GM21717 (cell line): ENCODE results near the gene RSRP1.
"Not testable (repeated sequence)": the region's sequence is repeated elsewhere in the genome, so short reads cannot be mapped to it uniquely, and the experiment has no call there.

Source experiments
- ATAC-seq: cut with Tn5 transposase; IDR thresholded peaks from one replicate; pipeline ENCODE4 v1.9.1; 2021; ENCODE audit warnings: mild to moderate bottlenecking, moderate library complexity; ENCODE audit not compliant: unreplicated experiment

Gene RSRP1

DNA sequence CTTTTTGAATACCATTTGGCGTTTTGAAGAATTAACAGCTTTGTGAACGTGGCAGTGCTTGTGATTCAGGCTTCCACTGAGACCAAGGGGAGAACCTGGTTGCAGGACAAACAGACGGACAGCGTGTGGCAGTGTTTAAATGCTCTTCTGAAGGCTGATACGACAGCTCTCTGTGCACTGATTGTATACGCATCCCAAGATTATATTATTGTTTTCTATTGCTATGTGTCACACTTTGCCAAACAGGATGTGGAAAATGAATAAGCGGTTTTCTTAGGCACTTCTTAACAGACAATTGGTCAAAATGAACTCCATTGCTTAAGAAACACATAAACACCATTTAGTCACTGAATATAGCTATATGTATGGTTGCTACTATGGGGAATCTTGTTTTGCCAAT, 12.6 kb upstream of the RSRP1 start:
- ATAC-seq: not testable (repeated sequence)

DNA sequence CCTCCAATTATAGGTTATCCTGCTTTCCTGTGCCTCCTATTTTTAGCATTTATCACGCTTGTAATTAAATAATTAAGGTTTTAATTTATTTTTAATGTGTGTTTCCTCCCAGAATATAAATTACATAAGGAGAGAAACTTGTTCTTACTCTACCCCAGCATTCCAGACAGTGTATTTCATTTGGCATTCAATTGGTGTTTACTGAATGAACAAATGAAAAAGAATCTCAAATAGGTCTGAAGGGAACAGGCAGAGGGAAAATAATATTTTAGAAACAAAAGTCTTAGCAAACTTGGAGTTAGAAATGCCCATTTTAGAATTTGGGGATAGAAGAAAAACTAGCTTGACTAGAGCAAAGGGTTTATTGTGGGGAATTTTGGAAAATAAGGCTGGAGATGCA, 9.9 kb upstream of the RSRP1 start:
- no peak for ATAC-seq

DNA sequence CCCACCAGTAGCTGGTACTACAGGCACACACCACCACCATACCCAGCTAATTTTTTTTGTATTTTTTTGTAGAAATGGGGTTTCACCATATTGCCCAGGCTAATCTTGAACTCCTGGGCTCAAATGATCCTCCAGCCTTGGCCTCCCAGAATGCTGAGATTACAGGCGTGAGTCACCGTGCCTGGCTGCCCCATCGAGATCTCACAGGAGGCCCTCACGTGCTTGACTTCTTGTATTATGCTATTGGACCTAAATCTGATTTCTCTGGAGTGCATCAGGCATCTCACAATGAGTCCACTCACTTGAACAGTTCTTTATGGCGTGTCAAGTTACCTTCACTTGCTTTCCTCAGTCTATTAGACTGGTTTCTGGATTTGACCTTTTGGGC, 9.3 kb upstream of the RSRP1 start:
- no peak for ATAC-seq

DNA sequence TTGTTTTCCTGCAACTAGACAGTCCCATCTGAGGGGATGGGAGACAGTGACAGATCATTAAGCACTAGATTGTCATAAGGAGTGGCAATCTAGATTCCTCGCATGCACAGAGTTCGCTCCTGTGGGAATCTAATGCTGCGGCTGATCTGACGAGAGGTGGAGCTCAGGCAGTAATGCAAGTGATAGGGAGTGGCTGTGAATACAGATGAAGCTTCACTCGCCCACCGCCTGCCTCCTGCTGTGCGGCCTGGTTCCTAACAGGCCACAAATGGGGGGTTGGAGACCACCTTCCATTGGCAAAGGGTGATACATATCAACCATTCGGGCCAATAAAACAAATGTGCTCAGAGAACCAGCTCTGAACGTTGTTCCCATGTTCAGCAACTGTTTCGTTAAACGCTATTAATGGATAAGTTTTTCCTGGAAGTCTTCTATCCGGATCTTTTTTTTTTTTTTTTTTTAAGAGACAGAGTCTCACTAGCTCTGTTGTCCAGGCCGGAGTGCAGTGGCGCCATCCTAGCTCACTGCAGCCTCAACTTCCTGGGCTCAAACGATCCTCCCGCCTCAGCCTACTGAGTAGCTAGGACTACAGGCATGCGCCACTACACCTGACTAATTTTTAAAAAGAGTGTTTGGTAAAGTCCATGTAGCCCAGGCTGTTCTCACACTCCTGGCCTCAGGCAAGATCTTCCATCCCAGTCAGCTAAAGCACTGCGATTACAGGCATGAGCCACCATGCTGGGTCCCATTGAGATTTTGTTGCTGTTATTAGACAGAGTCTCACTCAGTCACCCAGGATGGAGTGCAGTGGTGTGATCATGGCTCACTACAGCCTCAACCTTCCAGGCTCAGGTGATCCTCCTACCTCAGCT, 8.7 kb upstream of the RSRP1 start:
- no peak for ATAC-seq

DNA sequence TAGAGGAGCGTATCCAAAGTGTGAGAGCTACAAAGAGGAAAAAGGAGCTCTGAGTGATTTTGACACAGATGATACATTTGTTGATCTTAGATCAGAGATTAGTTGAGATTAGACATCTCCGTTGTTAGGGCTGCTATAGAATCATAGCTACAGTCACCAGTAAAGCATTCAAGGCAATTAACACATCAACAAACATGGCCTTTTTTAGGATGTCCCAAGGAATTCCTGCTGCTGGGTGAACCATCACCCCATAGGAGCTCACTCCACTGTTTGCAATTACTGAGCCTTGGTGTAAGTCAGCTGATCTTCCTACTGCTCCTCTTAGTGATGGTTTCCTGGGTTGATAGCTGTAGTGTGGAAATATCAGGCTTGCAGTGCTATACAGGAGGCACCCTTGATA, 6.7 kb upstream of the RSRP1 start:
- ATAC-seq: no peak

DNA sequence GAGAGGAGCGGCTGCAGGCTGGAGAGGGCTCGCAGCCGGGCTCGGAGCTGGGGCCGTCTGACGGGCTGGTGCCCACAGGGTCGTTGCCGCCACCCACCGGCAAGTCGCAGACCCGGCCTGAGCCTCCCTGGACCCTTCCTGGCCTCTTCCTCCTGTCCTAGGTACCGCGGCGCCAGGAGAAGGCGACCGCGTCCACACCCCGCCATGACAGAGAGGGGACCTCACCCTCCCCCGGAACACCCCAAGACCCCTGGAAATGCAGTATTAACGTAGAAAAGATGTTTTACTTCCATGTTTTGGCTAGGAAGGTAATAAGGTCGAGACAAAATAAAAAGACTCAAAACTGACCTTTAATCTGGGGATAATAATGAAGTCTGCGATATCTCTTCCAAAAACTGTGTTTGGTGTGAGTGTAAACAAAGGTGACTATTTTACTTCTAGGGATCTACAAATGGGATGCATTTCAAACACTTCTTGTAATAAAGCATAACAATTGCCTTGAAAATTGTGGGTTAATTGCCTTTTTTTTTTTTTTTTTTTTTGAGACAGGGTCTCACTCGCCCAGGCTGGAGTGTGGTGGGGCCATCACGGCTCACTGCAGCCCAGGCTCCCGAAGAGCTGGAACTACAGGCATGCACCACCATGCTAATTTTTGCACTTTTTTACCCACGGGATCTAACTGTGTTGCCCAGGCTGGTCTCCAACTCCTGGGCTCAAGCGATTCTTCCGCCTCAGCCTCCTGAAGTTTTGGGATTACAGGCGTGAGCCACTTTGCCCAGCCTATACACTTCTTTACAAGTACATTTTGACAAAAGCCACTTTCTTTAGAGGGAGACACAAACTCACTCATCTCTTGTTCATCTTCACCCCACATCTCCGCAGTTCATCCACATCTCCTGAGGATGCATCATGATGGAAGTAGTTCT, 838 bp upstream of the RSRP1 start:
- ATAC-seq: peak; percentile 51

DNA sequence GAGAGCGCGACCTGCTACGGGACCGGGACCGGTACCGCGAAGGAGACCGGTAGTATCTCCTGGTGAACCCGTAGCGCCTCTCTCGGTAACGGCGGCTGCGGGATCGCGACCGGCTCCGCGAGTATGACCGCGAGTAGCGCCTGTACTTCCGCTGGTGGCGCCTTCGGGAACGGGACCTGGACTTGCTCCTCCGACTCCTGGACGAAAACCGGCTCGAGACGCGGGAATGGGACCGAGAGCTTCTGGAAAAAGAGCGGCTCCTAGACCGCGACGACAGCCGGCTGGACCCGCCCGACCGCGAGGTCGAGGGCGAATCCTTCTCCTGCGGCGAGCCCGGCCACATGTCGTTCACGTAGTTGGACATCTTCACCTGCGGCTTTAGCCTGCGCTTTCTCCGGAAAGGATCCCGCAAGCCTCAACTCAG, 642 bp downstream of the RSRP1 start:
- ATAC-seq: peak; percentile 11

DNA sequence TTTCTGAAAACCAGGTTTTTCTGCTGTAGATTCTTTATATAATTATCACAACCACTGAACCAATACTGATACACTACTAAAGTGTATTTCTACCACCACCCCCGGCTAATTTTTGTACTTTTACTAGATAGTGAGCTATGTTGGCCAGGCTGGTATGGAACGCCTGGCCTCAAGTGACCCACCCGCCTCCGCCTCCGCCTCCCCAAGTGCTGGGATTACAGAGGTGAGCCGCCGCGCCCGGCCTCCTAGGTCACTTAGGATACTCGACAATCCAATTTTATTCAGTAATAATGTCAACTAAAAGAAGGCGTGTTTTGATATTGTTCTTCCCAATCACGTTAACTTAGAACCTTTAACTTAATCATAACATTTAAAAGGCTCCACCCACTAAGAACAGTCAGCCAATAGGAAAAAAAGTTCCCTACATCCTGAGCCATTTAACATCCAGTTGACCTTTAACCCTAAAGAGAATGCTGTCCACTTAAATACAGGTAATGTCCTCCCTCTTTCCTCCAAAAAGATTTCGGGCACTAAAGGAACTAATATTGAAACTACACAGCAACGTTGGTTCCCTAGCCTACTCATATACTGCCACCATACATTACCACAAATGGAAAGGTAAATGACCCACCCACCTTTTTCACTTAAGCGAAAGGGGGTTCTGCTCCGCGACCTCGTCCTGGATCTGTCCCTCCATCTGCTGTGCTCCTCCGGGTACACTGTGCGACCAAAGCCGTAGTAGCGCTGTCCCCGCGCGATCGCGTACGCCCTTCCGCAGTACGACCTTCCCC, 1.2 kb downstream of the RSRP1 start:
- no peak for ATAC-seq

DNA sequence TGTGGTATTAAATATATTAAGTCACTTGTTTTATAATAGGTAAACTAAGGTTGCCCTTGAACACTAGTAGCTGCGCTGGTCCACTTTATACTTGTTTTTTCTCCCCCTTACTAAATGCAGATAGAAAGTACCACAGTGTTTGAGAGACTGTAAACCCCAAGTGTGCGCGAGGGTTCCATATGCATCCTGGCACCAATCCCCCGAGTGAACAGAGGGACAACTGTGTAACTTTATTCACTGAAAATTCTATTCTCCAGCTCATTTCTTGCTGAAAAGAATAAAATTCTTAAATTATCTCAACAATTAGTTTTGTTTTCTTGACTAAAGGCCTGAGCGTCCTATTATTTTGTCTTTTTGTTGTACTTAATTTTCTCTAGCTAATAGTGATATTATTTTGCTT, 1.9 kb downstream of the RSRP1 start:
- no peak for ATAC-seq

DNA sequence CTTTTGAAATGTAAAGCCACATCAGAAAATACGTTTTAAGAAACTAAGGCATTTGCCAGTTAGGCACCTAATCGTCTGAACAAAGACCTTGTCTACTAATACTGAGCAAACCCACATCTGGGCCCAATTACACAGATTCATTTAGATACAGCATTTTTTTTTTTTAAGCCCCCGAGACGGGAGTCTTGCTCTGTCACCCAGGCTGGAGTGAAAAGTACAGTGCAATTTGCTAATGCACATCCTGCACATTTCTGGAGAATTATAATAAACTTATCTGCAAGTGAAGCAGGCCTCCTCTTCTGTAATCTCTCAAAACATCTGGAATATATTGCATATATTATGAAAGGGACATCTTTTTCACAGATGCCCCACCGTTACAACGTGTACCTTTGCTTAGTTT, 3.3 kb downstream of the RSRP1 start:
- no peak for ATAC-seq

DNA sequence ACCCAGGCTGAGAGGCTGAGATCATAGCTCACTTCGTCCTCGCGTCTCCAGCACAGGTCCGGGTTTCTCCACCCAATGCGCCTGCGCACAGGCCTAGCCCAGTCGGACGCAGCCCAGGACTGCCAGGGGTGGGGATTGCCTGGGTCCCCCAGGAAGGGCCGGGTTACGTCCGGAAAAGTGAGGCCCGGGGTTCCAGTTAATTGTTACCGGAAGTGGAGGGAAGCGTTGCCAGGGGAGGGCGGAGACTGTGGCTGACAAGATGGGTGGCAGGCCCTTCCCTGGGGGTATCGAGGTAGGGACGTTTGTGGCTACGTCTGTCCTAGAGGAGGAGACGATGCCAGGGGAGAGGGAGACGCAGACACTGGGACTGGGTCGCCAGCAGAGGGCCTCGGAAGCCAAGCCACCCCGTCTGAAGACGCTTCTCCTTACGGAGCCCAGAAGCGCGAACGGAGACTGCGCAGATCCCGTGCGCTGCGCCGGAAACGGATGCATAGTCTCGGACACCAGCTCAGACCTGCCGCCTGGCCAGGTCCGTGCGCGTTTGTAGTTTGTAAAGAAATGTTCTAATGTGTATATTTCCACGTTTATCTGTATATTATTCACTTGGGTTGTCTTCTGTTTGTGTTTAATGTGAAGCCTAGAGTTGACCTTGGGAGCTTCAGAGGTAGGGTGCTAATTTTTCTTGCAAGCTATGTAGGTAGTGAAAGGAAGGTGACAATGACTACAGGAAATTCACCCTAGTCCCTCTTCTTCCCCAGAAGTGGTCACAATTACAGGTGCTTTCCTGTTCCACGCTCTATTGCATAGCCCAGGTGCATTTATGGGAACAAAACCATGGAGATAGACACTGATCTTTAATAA, 7.3 kb downstream of the RSRP1 start:
- peak; percentile 60 for ATAC-seq

DNA sequence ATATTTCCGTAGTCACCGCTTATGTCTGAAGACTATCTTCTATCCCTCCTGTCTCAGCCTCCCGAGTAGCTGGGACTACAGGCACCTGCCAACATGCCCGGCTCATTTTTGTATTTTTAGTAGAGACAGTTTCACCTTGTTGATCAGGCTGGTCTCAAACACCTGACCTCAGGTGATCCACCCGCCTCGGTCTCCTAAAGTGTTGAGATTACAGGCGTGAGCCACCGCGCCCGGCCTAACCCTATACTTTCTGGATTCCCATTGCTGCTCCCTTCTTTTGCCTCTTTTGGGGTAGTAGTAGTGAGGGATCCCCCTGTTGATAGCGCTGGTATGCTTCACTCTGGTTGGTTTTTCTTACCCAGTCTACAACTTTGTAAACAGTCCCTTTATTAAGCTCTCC, 9.2 kb downstream of the RSRP1 start:
- no peak for ATAC-seq

DNA sequence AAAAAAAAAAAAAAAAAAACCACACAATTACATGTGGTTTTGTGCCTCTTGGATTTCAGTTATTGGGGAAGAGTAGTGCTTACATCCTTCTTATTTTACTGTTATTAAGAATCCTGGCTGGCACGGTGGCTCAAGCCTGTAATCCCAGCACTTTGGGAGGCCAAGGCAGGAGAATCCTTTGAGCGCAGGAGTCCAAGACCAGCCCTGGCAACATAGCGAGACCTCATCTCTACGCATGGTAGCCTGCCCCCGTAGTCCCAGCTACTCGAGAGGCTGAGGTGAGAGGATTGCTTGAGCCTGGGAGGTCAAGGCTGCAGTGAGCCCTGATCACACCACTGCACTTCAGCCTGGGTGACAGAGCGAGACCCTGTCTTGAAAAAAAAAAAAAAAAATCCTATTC, 11.0 kb downstream of the RSRP1 start:
- ATAC-seq: not testable (repeated sequence)

DNA sequence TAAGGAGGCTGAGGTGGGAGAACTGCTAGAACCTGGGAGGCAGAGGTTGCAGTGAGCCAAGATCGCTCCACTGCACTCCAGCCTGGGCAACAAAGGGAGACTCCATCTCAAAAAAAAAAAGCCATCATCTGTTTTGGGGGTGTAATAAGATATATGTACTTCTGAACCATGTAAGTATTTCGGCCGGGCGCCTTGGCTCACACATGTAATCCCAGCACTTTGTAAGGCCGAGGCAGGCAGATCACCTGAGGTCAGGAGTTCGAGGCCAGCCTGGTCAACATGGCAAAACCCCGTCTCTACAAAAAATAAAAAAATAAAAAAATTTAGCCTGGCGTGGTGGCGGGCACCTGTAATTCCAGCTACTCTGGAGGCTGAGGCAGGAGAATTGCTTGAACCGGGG, 11.8 kb downstream of the RSRP1 start:
- not testable (repeated sequence) for ATAC-seq

DNA sequence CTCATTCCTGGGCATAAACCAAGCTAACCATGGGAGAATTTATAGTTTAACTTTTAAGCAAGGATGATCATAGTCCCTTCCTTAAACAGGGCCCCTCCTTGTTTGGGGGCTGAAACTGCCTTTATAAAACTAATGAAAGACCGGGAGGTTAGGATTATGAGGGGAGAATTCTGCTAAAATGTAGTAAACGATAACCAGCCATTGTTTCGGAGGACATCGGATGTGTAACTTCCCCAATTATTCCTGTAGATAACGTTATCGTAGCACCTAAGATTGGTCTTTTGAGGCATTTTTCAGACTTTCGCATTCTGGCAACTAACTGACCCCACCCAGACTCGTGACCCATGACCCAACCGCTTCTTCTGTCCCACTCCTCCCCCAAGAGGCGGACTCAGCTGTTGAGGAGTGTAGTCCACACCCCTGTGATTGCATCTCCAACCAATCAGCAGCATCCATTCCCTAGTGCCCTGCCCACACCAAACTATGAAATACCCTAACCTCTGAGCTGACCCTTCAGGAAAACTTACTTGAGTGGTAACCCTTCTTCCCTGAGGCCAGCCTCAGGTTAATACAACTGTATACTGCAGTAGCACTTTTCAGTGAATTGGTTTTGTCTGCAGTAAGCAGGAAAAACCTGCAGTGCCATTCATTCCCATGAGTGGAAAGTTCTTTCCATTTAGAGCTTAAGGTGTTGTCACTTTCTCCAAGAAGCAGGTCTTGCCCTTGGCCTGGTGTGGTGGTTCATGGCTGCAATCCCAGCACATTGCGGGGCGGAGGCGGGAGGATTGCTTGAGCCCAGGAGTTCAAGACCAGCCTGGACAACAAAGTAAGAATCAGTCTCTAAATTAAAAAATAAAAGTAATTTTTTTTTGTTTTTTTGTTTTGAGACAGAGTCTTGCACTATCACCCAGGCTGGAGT, 14.1 kb downstream of the RSRP1 start:
- ATAC-seq: peak; percentile 42

DNA sequence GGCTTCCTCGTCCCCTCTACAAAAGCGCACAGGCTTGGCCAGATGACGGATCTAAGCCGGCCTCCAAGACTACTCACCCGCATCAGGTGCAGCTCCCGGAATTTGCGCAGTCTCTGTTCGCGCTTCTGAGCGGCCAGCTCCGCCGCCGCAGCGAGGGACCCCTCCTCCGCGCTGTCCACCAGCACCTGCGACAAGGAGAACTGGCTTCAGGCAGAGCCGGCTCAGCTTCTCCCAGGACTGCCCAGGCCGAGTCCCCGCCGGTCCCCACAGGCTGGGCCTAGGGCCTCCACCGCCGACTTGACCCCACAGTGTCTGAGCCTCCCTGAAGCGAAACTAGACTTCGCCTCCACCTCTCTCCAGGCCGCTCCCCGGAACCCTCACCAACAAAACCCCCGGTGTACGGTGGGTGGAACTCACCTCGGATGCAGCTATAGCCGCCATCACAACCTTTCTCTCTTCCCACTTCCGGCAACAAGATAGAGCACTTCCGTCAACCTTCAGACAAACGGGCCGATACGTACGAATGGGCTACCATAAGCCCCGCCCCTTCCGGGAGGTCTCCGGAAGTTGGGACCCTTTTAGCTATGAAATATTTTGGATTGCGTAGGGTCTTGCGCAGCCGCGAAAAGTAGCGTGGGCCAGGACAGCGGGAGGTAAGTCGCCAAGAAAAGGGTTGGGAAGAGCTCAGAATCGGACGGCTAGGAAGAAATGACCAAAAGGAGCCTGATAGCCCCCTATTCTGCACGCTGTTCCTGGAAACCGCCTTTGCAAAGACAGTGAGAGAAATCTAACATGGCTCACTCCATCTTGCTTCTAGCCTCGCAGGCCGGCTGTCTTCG, 15.0 kb downstream of the RSRP1 start, which contains the start of gene SYF2:
TSS of gene SYF2 (minus strand) at position 476 of the 839 bp plus-strand sequence. CDS start at position 441, 35 bp downstream.
- peak; percentile 73 for ATAC-seq

DNA sequence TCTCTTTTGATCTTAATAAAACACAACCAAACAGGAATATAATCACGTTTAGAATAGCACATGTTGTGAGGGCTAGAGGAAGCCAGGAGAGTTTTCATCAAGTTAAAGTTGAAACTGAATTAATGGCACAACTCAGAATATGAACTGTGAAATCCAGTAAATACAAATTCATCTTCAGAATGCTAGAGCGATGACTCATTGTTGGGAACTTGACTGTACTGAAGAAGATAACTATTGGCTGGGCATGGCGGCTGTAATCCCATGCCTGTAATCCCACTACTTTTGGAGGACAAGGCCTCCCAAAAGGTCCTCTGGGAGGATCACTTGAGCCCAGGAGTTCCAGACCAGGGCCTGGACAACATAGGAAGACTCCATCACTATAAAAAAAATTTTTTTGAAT, 23.8 kb downstream of the RSRP1 start:
- no peak for ATAC-seq

DNA sequence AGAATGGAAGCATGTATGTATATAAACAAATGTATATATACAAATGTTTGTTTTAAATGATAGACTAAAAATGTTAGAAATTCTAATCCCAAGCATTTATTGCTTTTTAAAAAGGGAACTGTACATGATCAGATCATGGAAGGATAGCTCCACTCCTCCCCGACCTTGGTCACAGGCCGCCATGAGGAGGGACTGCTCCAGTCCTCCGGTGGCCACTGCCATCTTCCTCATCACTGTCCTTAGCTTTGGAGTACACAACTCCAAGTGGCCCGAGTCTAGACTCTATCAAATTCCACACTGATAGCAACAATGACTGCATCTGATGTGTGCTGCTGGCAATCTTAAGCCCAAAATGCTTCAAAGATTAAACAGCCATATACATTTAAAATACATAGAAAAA, 24.6 kb downstream of the RSRP1 start:
- ATAC-seq: no peak
